ENCODE results near the gene HCN3. TPM values are rescaled to one million over a fixed set of nuclear protein-coding genes. Genes with fewer than 3 reads are reported as not detected.
"Not testable (repeated sequence)": the region's sequence is repeated elsewhere in the genome, so short reads cannot be mapped to it uniquely, and the experiment has no call there.

The HCN3 gene
- total RNA-seq: 10 to 100 TPM in 3 of 4 donors, 1 to 10 TPM in 1; 7.4 to 25.5 (median 19.5) TPM

DNA sequence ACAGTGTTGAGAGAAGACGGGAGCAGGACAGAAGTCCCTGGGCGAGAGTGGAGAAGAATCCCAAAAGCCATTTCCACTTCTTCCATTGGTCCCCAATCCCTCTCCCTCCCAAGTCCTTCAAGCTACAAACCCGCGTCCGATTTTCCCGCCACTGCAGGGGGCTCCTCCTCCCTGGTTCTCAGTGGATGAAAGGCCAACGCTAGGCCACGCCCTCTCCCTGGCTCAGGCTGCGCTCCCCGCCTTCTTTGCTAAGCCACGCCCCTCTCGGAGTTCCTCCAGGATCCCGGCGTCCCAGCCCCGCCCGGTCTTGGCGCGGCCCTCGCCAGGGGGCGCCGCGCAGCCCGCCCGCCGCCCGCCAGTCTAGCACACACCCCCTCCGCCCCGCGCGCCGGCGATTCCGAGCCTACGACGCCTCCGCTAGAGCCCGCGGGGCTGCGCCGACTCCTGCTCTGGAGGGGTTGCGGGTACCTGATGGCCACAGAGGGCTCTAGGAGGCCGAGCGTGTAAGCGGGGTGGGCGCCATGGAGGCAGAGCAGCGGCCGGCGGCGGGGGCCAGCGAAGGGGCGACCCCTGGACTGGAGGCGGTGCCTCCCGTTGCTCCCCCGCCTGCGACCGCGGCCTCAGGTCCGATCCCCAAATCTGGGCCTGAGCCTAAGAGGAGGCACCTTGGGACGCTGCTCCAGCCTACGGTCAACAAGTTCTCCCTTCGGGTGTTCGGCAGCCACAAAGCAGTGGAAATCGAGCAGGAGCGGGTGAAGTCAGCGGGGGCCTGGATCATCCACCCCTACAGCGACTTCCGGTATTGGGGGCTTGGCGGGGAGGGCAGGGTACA is at the start of gene HCN3:
Gene HCN3 (plus strand): TSS at position 394 of the 832 bp plus-strand sequence. CDS start 128 bp downstream, at position 522.
- Histone ChIP-seq H3K36me3 (peaks cover 0 to under 1% (median 0%) of the 10 kb centered on the region in 3 donors), H3K4me1 (peaks cover 0 to 26% (median 5%) of the 10 kb centered on the region in 4 donors), H3K27me3 (no peaks in the 10 kb centered on the region), H3K27ac (peak within 1 kb of the TSS; percentile 64 to 78 (median 66)), H3K9me3 (no peaks in the 10 kb centered on the region), H3K4me3 (peak within 1 kb of the TSS; percentile 60 to 85 (median 76))
- peak; percentile 97 to 99 (median 99) for DNase-seq
- TF ChIP-seq POLR2A (IDR thresholded peaks at IDR 0.05): peak in 1 of 2 donors; percentile 25
- TF ChIP-seq, protein P1, sequence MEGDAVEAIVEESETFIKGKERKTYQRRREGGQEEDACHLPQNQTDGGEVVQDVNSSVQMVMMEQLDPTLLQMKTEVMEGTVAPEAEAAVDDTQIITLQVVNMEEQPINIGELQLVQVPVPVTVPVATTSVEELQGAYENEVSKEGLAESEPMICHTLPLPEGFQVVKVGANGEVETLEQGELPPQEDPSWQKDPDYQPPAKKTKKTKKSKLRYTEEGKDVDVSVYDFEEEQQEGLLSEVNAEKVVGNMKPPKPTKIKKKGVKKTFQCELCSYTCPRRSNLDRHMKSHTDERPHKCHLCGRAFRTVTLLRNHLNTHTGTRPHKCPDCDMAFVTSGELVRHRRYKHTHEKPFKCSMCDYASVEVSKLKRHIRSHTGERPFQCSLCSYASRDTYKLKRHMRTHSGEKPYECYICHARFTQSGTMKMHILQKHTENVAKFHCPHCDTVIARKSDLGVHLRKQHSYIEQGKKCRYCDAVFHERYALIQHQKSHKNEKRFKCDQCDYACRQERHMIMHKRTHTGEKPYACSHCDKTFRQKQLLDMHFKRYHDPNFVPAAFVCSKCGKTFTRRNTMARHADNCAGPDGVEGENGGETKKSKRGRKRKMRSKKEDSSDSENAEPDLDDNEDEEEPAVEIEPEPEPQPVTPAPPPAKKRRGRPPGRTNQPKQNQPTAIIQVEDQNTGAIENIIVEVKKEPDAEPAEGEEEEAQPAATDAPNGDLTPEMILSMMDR (IDR thresholded peaks at IDR 0.05): peak; percentile 43 to 85 (median 79)

DNA sequence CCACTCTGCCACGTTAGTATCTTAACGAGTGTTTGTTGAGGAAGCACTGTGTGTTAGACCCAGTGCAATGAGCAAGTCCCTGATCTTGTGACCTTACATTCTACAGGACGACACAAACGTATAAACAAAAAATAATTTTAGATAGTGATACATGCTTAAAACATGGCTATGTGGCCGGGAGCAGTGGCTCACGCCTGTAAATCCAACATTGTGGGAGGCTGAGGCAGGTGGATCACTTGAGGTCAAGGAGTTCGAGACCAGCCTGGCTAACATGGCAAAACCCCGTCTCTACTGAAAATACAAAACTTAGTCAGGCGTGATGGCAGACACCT is 49.2 kb upstream of the HCN3 start:
- TF ChIP-seq, protein P1 (IDR thresholded peaks at IDR 0.05): no peak
- H3K36me3 ChIP-seq: no peaks in the 10 kb centered on the region
- H3K27ac ChIP-seq: peak overlapping the region; percentile 78 to 86 (median 83)
- no peaks in the 10 kb centered on the region for H3K27me3 ChIP-seq
- H3K4me3 ChIP-seq: peak overlapping the region; percentile 41 to 66 (median 55)
- DNase-seq: no peak
- no peaks in the 10 kb centered on the region for H3K9me3 ChIP-seq
- H3K4me1 ChIP-seq: peaks cover 0 to 5% (median 0%) of the 10 kb centered on the region in 4 donors

DNA sequence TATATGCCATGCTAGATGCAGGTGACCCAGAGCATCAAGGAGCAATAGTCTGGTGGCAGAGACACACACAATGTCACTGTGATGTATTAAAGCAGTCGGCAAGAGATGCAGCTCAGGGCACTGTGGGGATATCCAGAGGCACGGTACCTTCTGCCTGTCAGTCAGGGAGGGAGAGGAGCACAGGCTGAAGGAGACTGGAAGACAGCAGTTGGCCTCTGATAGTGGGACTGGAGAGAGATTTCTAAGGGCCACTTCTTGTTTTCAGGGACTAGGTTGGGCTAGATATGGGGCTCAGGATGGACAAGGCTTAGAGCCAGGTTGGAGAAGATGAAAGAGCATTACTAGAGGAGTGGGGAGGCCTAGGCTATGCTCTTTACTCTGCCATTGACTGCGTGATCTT is 46.0 kb upstream of the HCN3 start:
- not testable (repeated sequence) for H3K27ac ChIP-seq, DNase-seq, H3K27me3 ChIP-seq, H3K4me1 ChIP-seq, H3K4me3 ChIP-seq, H3K9me3 ChIP-seq, H3K36me3 ChIP-seq

DNA sequence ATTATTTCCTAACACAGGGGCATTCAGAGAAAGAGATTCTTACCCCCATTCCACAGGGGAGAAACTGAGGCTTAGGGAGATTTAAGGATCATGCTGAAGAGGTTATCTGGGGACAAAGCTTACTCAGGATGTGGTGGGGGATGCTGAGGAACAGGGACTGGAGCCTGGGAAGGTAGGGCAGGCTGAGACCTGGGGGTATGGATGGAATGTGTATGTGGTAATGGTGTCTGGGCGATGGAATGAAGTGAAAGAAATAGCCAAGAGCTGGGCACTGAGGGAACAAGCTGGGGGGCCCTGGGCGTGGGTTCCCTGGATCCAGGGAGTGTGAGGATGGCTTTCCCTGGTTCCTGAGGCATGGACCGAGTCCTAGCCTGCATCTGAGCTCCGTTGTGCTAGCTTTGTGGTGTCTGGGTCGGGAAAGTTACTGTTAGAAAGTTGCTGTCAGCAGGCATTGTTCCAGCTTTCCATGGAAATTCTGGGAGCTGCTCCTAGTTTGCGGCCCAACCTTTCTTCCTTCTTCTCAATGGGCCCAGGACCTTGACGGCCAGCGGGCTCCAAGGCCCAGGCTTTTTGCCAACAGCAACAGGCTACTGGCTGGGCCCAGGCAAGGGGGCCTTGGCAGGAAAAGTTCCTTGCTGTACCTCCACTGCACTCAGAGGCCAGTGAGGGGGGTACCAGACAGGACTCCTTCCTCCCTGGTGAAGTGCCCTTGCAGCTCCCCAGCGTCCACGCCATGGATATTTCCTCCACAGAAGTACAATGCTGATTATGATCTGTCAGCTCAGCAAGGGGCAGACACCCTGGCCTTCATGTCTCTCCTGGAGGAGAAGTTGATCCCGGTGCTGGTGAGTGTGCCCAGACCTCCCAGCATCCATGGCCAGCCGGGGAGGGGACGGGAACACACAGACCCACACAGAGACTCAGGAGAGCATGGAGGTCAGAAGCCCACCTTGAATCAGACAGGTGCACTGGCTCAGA is 45.0 kb upstream of the HCN3 start:
- peaks cover 0 to 18% (median 0%) of the 10 kb centered on the region in 3 donors for H3K36me3 ChIP-seq
- not testable (repeated sequence) for H3K27me3 ChIP-seq, H3K4me3 ChIP-seq, DNase-seq, H3K9me3 ChIP-seq, H3K4me1 ChIP-seq
- H3K27ac ChIP-seq: peak overlapping the region in 1 of 4 donors; percentile 12

DNA sequence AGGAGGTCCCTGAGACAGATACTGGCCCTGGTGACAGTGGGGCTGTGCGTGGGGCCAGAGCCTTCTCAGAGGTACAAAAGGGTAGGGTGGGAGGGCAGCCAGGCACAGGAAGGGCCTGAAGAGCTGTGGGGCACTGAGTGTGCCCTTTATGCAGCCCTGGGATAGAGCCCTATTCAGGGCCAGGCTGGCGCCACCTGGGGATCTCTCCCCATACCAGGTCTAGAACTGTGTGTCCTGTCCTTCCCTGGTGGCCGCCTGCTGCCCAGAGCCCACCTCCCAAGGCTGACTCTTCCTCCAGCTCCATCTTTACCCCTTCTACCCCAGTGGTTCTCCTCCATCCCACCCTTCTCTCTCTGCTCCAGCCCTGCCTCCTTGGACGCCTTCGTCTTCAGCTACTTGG is 43.8 kb upstream of the HCN3 start:
- DNase-seq, H3K27ac ChIP-seq: not testable (repeated sequence)
- H3K36me3 ChIP-seq: peaks cover 0 to 26% (median 0%) of the 10 kb centered on the region in 3 donors

DNA sequence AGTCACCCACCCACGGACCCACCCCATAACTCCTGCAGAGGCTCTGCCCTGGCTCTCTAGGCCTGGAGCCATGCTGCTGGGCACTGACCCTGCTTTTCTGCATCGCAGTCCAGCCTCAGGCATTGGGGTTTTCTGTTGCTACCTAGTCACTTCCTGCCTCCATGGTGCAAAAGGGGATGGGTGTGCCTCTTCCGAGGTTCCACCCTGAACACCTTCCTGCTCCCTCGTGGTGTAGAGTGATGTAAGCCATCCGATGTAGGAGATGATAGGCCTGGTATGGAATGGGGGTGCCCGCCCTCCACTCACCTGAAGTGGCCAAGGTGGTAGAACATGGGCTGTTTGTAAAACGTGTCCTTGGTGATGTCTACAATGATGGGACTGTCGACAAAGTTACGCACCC is 41.9 kb upstream of the HCN3 start:
- not testable (repeated sequence) for H3K4me3 ChIP-seq, H3K9me3 ChIP-seq, H3K4me1 ChIP-seq, DNase-seq, H3K27ac ChIP-seq, H3K27me3 ChIP-seq
- peaks cover 0 to 37% (median 0%) of the 10 kb centered on the region in 3 donors for H3K36me3 ChIP-seq

More for the DNA sequence above, 43.8 kb upstream of the HCN3 start:
- H3K4me3 ChIP-seq, H3K9me3 ChIP-seq, H3K27me3 ChIP-seq, H3K4me1 ChIP-seq: not testable (repeated sequence)

DNA sequence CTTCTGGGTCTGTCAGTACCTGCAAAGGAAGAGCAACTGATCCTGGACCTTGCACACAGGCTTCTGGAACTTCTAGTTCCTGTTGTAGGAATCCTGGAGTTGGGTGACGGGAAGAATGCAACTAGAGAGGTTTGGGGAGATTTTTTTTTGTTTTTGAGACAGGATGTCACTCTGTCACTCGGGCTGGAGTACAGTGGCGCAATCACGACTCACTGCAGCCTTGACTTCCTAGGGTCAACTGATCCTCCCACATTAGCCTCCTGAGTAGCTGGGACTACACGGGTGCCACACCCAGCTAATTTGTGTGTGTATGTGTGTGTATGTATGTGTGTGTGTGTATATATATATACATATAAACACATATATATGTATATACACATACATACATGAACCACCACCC is 40.8 kb upstream of the HCN3 start:
- Histone ChIP-seq H3K9me3 (no peaks in the 10 kb centered on the region), H3K36me3 (peaks cover 0 to 37% (median 0%) of the 10 kb centered on the region in 3 donors), H3K27ac (no peak overlapping the region), H3K27me3 (no peaks in the 10 kb centered on the region), H3K4me3 (no peak overlapping the region), H3K4me1 (peaks cover 0 to 10% (median 2%) of the 10 kb centered on the region in 4 donors)
- no peak for DNase-seq
- TF ChIP-seq POLR2A (IDR thresholded peaks at IDR 0.05): no peak
- TF ChIP-seq, protein P1 (IDR thresholded peaks at IDR 0.05): no peak
